ENCODE data around the gene ATP9B.
"Not testable (repeated sequence)": the region's sequence is repeated elsewhere in the genome, so short reads cannot be mapped to it uniquely, and the experiment has no call there.

ATP9B gene

DNA sequence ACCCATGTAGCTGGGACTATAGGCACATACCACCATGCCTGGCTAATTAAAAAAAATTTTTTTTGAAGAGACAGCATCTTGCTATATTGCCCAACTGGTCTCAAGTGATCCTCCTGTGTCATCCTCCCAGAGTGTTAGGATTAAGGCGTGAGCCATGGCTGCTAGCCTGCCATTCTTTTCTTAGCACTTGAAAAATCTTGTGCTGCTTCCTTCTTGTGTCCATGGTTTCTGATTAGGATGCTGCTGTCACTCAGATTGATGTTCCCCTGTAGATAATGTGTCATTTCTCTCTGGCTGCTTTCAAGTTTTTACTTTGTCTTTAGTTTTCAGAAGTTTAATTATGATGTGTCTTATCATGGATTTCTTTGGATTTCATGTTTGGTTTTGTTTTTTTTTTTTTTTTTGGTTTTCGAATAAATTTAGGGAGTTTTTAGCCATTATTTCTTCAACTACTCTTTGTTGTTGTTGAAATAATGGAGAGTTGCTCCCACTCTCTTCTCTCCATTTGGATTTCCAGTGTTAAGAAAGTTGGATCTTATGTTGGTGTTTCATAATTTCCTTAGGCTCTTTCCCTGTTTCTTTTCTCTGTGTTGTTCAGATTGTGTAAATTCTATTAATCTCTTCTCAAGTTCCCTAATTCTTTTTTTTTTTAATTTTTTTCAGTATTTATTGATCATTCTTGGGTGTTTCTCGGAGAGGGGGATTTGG is 2.5 kb downstream of the ATP9B start:
- no peak for DNase-seq (ENCODE audit: low read depth)

DNA sequence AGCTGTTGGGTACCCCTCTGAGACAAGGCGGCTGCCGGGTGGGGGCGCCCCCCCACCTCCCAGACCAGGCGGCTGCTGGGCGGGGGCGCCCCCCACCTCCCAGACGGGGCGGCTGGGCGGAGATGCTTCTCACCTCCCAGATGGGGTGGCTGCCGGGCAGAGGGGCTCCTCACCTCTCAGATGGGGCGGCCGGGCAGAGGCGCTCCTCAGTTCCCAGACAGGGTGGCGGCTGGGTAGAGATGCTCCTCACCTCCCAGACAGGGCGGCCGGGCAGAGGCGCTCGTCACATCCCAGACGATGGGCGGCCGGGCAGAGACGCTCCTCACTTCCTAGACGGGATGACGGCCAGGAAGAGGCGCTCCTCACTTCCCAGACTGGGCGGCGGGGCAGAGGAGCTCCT is 3.5 kb downstream of the ATP9B start:
- not testable (repeated sequence) for DNase-seq (ENCODE audit: low read depth)

DNA sequence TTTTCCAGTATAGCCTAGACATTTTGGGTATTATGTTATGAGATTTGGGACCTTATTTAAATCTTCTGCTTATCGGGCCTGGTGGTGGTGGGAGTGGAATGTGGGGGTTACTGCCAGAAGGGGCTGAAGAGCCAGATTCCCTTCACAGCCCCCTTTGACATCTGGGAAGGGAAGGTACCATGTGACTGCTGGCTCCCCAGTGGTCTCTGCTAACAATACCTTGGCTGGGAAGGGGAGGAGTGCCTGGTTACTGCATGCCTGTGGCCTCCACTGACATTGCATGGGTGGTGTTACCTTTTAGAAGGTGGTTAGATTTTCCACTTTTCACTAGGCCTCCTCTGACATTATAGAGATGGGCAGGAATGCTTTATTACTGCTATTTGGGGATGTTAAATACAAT is 8.0 kb downstream of the ATP9B start:
- DNase-seq (ENCODE audit: low read depth), result no peak

DNA sequence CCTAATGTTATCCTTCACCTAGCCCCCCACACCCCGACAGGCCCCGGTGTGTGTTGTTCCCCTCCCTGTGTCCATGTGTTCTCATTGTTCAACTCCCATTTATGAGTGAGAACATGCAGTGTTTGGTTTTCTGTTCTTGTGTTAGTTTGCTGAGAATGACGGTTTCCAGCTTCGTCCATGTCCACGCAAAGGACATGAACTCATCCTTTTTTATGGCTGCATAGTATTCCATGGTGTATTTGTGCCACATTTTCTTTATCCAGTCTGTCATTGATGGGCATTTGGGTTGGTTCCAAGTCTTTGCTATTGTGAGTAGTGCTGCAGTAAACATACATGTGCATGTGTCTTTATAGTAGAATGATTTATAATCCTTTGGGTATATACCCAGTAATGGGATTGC is 9.6 kb downstream of the ATP9B start:
- not testable (repeated sequence) for DNase-seq (ENCODE audit: low read depth)

DNA sequence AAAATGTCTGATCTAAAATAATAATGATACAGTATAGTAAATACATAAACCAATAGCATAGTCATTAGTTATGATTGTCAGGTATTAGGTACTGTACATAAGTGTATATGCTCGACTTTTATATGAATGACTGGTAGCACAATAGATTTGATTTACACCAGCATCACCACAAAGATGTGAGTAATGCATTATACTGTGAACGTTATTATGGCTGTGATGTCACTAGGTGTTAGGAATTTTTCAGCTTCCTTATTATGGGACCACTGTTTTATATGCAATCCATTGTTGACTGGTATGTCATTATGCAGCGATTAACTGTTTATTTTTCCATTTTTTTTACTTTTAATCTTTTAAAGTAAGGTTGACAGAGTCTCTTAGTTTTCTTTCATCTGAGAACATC is 23.7 kb downstream of the ATP9B start:
- DNase-seq (ENCODE audit: low read depth), result no peak

DNA sequence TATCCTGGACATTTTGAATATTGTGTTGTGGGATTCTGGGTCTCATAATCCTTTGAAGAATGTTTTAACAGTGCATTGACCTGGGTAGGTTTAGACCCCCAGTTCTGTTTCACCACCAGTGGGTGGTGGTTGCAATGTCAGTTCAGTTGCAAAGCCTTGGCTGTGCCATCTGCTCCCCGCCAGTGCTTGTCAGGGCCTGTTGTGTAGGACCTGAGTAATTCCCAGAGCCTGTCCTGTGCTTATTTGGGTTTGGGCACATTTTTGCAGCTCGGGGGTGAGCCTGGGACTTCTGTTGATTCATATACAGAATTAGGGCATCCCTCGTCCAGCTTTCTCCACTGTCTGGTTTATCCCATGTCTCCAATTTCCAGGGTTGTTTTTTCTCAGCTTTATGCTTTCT is 24.8 kb downstream of the ATP9B start:
- no peak for DNase-seq (ENCODE audit: low read depth)

DNA sequence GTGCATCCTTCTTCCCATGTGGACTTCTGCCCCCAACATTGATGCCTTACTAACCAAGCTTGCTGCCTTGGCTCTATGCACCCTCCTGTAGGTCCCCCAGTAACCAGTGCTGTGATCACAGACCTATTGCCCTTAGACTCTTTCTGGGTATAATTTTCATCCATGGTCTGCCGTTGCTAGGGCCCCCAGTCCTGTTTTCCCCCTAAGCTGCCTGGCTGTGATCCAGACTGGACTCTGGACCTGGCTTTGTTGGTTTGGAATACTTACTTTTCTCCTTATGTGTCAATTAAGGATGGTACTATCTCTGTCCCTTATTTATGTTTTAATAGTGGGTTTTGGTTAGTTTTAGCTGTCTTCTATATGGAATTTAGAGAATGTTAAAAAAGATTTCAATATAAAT is 26.0 kb downstream of the ATP9B start:
- no peak for DNase-seq (ENCODE audit: low read depth)

DNA sequence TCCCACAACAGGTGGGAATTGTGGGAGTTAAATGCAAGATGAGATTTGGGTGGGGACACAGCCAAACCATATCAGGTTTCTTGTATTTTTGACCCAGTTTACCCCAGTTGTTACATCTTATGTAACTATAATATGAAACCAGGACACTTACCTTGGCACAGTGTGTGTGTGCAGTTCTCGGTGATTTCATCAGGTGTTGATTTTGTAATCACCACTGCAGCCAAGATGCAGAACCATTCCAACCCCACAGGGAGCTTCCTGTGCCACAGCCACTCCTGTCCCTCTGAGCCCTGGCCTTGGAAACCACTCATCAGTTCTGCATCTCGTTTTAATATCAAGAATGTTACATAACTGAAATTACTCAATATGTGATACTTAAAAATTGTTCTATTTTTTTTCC is 31.8 kb downstream of the ATP9B start:
- DNase-seq (ENCODE audit: low read depth), result no peak

DNA sequence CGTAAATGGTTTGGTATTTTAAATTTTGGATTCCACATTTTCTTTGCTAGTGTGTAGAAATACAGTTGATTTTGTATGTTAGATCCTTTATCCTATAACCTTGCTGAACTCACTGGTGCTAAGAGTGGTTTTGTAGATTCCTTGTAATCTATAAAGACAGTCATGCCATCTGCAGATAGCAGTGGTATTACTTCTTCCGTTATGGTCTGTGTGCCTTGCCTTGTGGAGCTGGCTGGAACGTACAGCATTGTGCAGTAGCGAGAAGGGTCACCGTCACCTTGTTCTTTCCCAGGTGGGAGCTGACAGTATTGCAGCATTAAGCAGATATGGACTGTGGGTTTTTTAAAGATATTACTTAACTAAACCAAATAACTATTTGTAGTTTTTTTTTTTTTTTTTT is 33.7 kb downstream of the ATP9B start:
- no peak for DNase-seq (ENCODE audit: low read depth)

DNA sequence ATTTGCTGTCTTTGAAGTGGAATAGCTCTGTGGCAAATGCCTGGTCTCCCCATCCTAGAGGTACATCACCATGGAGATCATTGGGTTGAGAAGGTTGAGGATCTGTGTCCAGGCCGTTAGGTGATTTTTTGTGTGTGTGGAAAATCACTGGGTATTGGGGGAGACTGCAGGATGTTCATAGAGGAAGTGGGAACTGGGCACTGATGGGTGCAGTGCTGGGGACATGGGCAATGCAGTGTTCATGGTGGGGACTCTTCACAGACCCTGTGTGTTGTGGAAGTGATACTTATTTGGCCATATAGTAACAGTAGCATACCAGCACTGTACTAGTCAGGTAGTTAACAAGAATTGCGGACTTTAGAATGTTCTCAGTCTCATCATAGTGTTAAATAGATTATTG is 34.9 kb downstream of the ATP9B start:
- no peak for DNase-seq (ENCODE audit: low read depth)

DNA sequence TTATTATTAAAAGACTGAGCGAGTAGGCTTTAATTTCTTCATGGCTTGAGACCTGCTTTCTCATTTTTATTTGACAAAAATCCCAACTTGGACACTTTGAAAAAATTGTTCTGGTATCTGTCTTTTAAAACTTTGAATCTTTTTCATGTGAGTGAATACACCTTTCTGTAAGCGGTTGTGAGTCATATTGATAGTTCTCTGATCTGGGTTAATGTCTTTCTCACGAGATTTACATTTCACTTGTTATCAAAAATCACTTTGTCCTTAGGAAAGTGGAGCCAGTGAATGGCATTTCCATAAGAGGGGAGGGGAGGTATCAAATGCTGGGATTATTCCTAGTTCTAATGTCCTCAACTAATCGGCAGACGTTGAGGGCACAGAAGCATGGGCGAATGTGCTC is 36.3 kb downstream of the ATP9B start:
- DNase-seq (ENCODE audit: low read depth), result no peak

DNA sequence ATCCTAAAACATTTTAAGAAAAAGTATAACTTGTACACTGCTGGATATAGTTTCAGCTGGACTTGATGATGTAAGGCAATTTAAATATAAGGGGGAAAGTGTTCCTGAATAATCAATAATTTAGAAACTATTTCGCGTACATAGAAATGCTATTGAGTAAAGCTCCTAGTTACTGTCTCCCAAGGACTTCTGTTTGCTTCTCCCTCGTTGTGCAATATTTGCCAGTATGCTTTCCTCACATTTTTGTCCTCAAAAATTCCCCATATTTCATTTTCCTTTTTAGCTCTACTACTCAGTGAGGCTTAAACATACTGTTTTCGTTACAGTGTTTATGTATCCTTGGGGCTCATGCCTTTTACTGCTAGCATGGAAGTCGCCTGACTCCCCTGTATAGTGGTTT is 36.9 kb downstream of the ATP9B start:
- DNase-seq (ENCODE audit: low read depth), result no peak

DNA sequence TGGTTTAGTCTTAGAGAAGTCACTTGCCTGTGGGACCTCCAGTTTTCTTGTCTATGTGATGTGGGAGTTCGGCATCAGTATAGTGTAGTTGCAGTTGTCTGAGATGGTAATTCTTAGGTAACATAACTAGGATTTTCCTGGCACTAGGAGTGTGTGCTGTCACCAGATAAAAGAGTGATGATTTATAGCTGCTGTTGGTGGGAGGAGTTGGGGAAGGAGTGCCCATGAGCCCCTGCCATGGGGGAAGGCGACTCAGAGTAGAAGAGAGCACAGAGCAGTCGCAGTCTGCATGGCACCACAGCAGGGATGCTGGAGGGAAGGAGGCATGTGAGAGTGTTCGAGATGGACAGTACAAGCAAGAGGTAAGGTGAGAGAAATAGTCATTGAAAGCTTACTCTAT is 38.7 kb downstream of the ATP9B start:
- DNase-seq (ENCODE audit: low read depth), result no peak

DNA sequence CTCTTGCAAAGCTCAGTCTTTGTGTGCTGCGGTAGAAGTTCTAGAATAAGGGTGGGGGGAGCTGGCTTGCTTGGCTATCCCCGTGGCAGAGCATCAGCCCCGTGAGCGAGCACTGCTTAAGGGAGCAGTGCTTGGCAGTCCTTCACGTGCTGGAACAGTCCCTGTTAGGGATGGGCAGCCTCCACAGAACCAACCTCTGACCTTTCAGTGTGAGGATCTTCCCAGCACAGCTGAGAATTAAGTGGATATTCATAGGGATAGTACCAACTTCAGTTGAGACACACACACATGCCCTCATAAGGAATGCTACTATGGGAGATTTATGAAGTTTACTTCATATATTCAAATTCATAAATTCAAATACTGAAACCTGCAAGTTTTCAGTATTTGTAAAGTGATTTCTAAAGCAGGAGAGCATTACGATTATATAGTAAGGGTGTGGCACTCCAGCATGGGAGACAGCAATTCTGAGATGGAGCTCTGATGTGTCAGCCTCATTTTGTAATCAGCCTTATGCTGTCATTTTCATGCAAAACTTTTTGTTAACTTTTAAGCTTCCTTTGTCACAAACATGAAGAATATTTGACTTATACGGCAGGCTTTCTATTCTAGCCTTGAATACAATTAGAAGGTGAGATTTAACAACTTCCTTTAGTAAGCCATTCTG is 39.5 kb downstream of the ATP9B start:
- DNase-seq (ENCODE audit: low read depth), result no peak

DNA sequence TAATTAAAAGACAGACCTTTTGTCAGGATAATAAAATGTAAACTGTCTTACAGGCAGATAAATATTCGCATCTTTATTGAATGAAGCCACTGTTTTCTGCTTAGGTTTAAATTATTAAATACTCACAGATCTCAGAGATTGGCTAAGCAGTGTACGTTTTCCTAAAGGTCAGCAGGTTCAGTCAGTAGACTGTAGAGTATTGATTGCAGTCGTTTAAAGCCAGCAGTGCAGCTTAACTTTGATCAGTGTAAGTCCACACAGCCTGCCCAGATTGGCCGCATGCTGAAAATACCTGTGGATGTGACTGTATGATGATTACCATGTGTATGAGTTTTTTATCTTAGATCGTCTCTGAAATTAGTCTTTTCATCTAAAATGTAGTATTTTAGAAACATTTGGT is 42.3 kb downstream of the ATP9B start:
- DNase-seq (ENCODE audit: low read depth), result no peak

DNA sequence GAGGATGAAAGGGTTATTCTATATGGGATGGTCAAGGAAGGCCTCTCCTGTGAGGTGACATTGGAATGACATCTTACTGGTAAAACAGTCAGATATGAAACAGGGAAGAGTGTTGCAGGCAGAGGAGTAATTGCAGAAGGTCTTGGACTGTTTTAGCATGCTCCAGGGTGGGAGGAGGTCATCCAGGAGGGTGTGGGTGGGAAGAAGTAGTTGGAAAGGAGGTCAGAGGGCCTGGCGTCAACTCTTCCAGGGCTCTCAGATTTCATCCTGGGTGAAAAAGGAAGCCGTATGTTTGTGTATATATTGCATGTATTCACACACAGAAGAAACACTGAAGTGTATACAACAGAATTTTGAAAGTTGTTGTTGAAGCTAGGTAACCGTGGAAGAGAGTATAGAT is 48.2 kb downstream of the ATP9B start:
- no peak for DNase-seq (ENCODE audit: low read depth)

DNA sequence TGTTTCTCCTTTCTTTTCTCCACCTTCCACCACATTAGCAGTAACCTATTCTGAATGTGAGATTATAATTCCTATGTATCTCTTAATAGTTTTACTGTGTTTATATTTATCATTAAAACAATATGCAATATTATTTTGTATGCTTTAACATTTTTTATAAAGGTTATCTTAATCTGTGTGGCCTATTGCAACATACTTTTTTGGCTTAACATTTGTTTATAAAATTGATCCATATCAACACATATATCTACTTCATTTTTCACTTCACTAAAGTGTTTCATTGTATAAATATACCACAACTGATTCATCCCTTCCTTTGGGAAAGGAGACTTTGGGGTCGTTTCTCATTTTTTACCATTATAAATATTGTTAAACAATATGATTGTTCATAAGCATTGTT is 48.6 kb downstream of the ATP9B start:
- no peak for DNase-seq (ENCODE audit: low read depth)

DNA sequence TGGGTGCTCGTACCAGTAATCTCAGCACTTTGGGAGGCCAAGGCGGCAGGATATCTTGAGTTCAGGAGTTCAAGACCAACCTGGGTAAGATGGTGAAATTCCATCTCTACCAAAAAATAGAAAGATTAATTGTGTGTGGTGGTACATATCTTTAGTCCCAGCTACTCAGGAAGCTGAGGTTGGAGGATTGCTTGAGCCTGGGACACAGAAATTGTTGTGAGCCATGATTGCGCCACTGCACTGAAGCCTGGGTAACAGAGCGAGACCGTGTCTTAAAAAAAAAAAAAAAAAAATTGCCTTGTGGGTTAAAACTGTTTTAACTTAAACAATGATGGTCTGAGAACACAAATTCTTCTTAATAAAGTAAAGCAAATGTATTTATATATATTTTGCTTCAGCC is 49.6 kb downstream of the ATP9B start:
- DNase-seq (ENCODE audit: low read depth), result no peak

DNA sequence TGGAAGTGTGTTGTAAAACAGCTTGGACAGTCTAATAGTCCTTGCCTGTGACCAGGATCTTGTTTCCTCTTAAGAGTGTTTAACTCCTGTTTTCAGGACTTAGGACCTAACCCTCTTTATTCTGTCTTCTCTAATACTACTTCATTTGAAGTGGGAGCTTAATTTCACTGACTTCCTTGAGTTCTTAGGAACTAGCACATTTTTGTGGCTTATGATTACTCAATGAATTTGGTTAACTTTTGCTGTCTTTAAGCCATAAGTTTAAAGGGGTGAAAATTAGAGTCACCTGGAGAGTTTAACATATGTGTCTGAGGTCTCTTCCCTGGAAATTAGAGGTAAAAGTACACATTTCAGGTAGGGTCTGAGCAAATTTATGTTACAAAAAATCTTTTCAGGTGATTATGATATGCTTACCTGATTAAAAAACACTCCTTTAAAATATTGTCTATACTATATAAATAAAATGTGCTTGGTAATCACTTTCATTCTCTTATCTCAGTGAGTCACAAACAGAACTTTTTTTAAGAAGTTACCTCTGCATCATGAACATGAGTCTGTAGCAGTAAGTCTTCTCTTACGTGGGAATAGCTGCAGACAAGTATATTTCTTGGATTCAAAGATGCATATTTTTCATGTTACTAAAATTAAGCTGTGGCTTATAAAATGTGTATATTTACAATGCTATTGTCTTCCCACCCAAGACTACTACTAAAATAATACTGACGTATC is 52.7 kb downstream of the ATP9B start:
- no peak for DNase-seq (ENCODE audit: low read depth)

DNA sequence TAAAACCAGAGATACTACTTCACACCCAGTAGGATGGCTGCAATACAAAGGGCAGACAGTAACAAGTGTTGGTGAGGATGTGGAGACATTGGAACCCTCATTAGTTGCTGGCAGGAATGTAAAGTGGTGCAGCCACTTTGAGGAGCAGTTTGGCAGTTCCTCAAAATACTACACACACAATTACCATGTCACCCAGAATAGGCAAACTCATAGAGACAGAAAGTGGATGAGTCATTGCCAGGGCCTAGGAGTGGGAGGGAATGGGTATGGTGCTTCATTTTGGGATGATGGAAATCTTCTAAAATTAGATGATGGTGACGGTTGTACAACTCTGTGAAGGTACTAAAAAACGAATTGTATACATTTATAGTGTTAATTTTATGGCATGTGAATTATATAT is 54.8 kb downstream of the ATP9B start:
- no peak for DNase-seq (ENCODE audit: low read depth)

DNA sequence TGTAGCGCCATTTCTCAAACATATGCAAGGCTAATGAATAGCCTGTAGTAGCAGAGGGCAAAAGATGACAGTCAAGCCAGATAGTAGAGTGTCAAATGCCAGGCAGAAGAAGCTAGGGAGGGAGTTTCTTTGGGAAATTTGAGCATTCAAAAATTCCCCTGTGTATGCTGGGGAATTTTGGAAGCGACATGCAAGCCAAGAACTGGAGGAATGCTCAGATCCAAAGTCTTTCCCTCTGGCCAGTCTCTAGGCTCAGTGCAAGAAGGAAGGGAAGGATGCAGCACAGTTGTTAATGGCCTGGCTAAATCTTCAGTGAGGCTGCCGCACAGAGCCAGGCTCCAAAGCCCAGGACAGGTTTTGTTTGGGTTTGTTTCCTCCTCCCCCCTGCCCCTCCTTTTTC is 59.9 kb downstream of the ATP9B start:
- DNase-seq (ENCODE audit: low read depth), result no peak

DNA sequence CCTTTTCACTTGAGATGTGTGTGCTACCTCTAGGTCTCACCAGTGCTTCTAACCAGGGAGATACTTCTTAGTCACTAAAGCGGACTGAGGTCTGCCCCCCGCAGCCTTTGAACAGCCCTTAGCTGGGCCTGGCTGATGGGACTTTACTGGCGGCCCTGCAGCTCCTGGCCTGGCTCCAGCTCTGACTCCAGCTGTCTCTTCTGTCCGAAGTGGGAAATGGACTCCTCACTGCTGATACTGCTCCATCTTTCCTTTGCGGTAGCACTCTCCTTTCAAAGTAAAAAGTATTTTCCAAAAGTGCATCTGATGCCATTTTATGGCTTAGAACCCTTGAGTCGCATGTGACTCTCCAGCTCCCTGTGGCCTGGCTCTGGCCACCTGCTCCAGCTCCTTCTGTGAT is 64.5 kb downstream of the ATP9B start:
- no peak for DNase-seq (ENCODE audit: low read depth)

DNA sequence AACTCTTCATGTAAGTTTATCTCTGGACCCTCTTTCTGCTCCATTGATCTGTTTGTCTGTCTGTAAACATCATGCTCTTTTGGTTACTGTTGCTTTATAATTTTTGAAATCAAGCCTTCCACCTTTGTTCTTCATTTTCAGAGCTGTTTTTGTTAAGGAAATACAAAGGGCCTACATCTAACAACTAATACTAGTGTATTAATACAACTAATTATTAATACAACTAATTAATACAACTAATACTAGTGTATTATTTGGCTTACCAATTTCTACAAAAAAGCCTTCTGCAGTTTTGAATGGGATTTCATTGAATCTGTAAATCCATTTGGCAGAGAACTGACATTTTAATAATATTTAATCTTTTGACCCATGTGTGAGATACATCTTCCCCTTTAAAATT is 66.7 kb downstream of the ATP9B start:
- DNase-seq (ENCODE audit: low read depth), result no peak

DNA sequence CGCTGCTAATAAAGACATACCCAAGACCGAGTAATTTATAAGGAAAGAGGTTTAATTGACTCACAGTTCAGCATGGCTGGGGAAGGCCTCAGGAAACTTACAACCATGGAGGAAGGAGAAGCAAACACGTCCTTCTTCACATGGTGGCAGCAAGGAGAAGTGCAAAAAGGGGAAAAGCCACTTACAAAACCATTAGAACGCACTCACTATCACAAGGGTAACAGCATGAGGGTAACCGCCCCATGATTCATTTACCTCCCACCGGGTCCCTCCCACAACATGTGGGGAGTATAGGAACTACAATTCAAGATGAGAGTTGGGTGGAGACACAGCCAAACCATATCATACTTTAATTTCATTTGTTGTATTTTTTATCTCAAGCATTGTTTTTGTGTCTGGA is 67.5 kb downstream of the ATP9B start:
- no peak for DNase-seq (ENCODE audit: low read depth)
